Body of pancreas (tissue), 4 donors: Measurements from ENCODE around the gene SEMA4D. TPM values are rescaled to one million over a fixed set of nuclear protein-coding genes. Genes with fewer than 3 reads are reported as not detected.

Source experiments
- ATAC-seq: fragments of 150-250 bp; one replicate; pipeline ENCODE4 v1.9.1; 2016
- DNase-seq, 4 donors: peaks; one replicate each; pipeline ENCODE4 v3.0.0-alpha.2; 2019
- H3K27ac ChIP-seq, 4 donors: fragments of 200-600 bp; sonication (generic); 1 replicate in 3 of 4; 2 replicates in 1 of 4; pipeline versions ENCODE4 v1.5.1 to v1.6.1; 2016 to 2019; ENCODE audit warnings: mild to moderate bottlenecking in 1 of 4, mixed read lengths in 1 of 4, moderate library complexity in 1 of 4
- H3K27me3 ChIP-seq, 2 donors: fragments of 200-600 bp; sonication (generic); one replicate each; pipeline ENCODE4 v1.6.0; 2016; ENCODE audit warnings: mild to moderate bottlenecking in 1 of 2
- H3K36me3 ChIP-seq, 2 donors: fragments of 200-600 bp; sonication (generic); replicated peaks in 1 of 2; 2 replicates each; pipeline ENCODE4 v1.5.1; 2016; ENCODE audit warnings: low read depth in 2 of 2; ENCODE audit not compliant: insufficient read depth in 1 of 2
- H3K4me1 ChIP-seq: fragments of 200-600 bp; sonication (generic); one replicate; pipeline ENCODE4 v1.6.0; 2016
- H3K4me3 ChIP-seq, 2 donors: fragments of 200-600 bp; sonication (generic); 1 replicate in 1 of 2; 2 replicates in 1 of 2; pipeline ENCODE4 v1.5.1; 2016 to 2019
- H3K9me3 ChIP-seq, 3 donors: fragments of 200-600 bp; sonication (generic); 1 replicate in 2 of 3; 2 replicates in 1 of 3; pipeline ENCODE4 v1.5.1; 2016
- POLR2A ChIP-seq, 3 donors: fragments of 450-650 bp; IDR thresholded peaks; one replicate each; pipeline ENCODE4 v1.6.1; 2016; ENCODE audit warnings: antibody characterized with exemption in 3 of 3, mild to moderate bottlenecking in 2 of 3
- WGBS, 2 donors: methylation state at CpG; one replicate each; pipeline ENCODE4 v1.1.5; 2017; 5-methylcytosine and 5-hydroxymethylcytosine counted together
- intact Hi-C: fragments of 100-400 bp; cut with DNase I; formaldehyde crosslinking; loops from one replicate; pipeline ENCODE4 v1.15.1; 2023
- total RNA-seq, 2 donors: library from RNA; depleted of rRNA; stranded (reverse); fragments of >200 nt; gene quantifications; one replicate each; pipeline ENCODE4 v1.1.0, GENCODE V29; 2016
- TF ChIP-seq, protein P1 (sequence below), 7 experiments: fragments of 450-650 bp in 4 of 7; fragments of 200-600 bp in 3 of 7; sonication (generic) in 3 of 7; IDR thresholded peaks; one replicate each; pipeline ENCODE4 v1.5.1; 2016 to 2019; ENCODE audit warnings: antibody characterized with exemption in 7 of 7

SEMA4D gene
- total RNA-seq, 2 donors from 2014 or later = 15.6 to 18.1 TPM

DNA sequence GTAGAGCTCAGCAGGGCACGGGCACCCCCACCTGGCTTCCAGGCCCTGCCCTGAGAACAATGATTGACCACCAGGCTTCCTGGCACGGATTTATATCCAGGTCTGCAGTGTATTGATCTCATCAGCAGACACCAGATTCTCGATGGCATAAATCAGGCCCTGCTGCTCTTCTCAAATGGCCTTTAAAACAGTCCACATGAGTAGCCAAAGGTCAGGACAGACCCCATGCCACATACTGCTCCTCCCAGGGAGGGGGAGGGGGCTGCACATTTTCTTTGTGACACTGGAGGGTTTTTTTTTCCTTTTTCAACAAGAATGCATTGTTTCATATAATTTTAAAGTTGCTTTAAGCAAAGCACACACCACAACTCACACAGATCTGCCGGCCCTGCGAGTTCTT, 85.4 kb downstream of the SEMA4D start:
- no peaks in the 10 kb centered on the region for H3K4me1 ChIP-seq
- DNase-seq = no peak
- H3K36me3 ChIP-seq = no peaks in the 10 kb centered on the region
- no peaks in the 10 kb centered on the region for H3K9me3 ChIP-seq
- no peak overlapping the region for H3K27ac ChIP-seq
- ATAC-seq = no peak
- no peak overlapping the region for H3K4me3 ChIP-seq
- TF ChIP-seq, protein P1, sequence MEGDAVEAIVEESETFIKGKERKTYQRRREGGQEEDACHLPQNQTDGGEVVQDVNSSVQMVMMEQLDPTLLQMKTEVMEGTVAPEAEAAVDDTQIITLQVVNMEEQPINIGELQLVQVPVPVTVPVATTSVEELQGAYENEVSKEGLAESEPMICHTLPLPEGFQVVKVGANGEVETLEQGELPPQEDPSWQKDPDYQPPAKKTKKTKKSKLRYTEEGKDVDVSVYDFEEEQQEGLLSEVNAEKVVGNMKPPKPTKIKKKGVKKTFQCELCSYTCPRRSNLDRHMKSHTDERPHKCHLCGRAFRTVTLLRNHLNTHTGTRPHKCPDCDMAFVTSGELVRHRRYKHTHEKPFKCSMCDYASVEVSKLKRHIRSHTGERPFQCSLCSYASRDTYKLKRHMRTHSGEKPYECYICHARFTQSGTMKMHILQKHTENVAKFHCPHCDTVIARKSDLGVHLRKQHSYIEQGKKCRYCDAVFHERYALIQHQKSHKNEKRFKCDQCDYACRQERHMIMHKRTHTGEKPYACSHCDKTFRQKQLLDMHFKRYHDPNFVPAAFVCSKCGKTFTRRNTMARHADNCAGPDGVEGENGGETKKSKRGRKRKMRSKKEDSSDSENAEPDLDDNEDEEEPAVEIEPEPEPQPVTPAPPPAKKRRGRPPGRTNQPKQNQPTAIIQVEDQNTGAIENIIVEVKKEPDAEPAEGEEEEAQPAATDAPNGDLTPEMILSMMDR (IDR thresholded peaks at IDR 0.05) = no peak
- no peak for TF ChIP-seq POLR2A (IDR thresholded peaks at IDR 0.05)
- 70 to 88% methylated on average over 5 of the region's 5 CpGs for WGBS, 2 donors
- intact Hi-C loops = no loop called here
- no peaks in the 10 kb centered on the region for H3K27me3 ChIP-seq

DNA sequence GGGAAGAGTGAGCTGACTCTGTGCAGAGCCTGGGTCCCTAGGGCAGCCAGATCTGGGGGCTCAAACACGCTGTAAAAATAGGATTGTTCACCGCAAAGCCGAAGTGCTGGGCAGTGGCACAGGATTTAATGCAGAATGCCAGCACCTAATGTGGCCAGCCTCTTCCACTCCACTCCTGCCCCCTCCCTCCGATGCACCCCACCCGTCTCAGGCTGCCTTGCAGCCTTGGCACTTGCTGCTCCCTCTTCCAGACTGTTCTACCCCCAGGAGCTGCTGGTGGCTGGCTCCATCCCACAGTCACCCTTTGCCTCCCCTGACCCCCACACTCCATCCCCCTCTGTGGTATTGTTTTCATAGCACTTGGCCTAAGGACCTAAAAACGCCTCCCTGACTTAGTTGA, 86.2 kb downstream of the SEMA4D start:
- intact Hi-C loops = no loop called here
- TF ChIP-seq POLR2A (IDR thresholded peaks at IDR 0.05) = no peak
- TF ChIP-seq, protein P1 (IDR thresholded peaks at IDR 0.05) = no peak
- ATAC-seq = no peak

DNA sequence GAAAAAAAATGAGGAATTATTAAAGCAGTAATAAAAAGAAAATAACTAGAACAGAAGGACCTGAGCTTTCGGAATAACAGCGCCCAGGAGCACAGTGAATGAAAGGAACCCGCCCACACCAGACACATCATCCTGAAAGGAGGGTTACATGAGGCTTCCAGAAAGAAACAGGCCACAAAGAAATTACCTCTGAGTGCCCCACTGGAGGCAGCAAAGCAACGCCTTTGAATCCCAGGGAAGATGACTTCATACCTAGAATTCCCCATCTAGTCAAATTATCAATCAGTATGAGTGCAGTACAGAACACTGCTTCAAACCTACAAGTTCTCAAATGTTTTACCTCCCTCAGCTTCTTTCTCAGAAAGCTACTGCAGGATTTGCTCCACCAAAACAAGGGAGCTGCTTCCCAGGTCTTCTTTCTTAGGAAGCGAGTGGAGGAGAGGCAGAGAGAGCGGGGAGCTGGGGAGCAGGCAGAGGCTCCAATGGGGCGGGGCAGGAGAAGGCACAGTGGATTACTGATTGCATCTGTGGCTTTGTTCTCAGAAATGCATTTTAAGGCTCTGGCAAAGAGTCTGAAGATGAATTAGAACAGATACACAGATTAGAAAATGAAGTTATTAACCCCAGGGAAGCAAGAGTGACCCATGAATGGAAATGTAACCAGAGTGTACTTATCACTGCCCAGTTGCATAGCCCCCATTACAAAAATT, 87.1 kb downstream of the SEMA4D start:
- WGBS, 2 donors = 79% methylated on average over 7 of the region's 7 CpGs
- no peak overlapping the region for H3K4me3 ChIP-seq
- H3K27me3 ChIP-seq = no peaks in the 10 kb centered on the region
- intact Hi-C loops = no loop called here
- no peak for ATAC-seq
- no peak overlapping the region for H3K27ac ChIP-seq
- no peaks in the 10 kb centered on the region for H3K36me3 ChIP-seq
- TF ChIP-seq, protein P1 (IDR thresholded peaks at IDR 0.05) = no peak
- TF ChIP-seq POLR2A (IDR thresholded peaks at IDR 0.05) = no peak
- no peaks in the 10 kb centered on the region for H3K4me1 ChIP-seq
- DNase-seq = no peak
- H3K9me3 ChIP-seq = no peaks in the 10 kb centered on the region

More for the DNA sequence above, 86.2 kb downstream of the SEMA4D start:
- Histone ChIP-seq H3K36me3 (no peaks in the 10 kb centered on the region), H3K9me3 (no peaks in the 10 kb centered on the region), H3K27ac (no peak overlapping the region), H3K4me1 (no peaks in the 10 kb centered on the region), H3K4me3 (no peak overlapping the region), H3K27me3 (no peaks in the 10 kb centered on the region)
- no peak for DNase-seq
- 90 to 95% methylated on average over 6 of the region's 6 CpGs for WGBS, 2 donors

DNA sequence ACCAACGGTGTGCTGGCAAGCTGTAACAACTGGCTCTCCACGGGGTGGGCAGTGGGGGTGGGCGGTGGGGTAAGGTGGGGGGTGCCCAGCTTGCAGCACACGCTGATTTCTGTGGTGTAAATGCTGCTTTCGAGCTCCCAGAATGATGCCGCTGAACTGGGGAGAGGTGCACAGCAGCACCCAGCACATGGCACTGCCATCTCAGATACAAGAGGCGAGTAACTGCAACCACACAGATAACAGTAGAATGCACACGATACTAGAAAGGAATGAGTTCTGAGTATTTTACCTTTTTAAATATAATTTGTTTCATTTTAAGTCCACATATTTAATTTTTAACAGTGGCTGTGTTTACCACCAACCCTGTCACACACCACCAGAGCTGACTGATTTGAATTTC, 87.9 kb downstream of the SEMA4D start:
- no peak for ATAC-seq
- WGBS, 2 donors = 81 to 94% methylated on average over 7 to 8 of the region's 8 CpGs
- TF ChIP-seq, protein P1 (IDR thresholded peaks at IDR 0.05) = no peak
- TF ChIP-seq POLR2A (IDR thresholded peaks at IDR 0.05) = no peak

DNA sequence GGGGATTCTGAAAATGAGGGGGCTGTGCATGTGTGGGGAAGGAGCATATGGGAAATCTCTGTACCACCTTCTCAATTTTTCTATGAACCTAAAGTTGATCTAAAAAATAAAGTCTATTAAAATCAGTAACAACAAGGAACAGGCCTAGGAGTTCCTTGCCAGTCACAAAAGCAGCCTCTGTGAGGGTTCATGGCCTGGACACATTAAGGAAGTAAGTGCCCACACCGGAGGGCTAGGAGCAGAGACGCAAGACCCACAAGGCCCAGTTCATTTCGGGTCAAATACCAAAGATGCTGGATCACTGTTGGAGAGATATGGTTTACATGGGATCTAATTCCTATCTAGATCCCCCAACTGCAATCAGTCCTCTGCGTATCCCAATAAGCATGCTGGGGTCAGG, 88.4 kb downstream of the SEMA4D start:
- TF ChIP-seq, protein P1 (IDR thresholded peaks at IDR 0.05) = no peak
- TF ChIP-seq POLR2A (IDR thresholded peaks at IDR 0.05) = no peak

More for the DNA sequence above, 87.9 kb downstream of the SEMA4D start:
- H3K27me3 ChIP-seq = no peaks in the 10 kb centered on the region
- H3K27ac ChIP-seq = no peak overlapping the region
- intact Hi-C loops = no loop called here
- DNase-seq = no peak
- H3K9me3 ChIP-seq = no peaks in the 10 kb centered on the region
- no peaks in the 10 kb centered on the region for H3K36me3 ChIP-seq
- no peak overlapping the region for H3K4me3 ChIP-seq
- H3K4me1 ChIP-seq = no peaks in the 10 kb centered on the region

More for the DNA sequence above, 88.4 kb downstream of the SEMA4D start:
- intact Hi-C loops = no loop called here
- no peaks in the 10 kb centered on the region for H3K9me3 ChIP-seq
- DNase-seq (no peak), ATAC-seq (no peak)
- no peak overlapping the region for H3K27ac ChIP-seq
- no peaks in the 10 kb centered on the region for H3K36me3 ChIP-seq
- no peaks in the 10 kb centered on the region for H3K4me1 ChIP-seq
- WGBS, 2 donors = 78 to 94% methylated on average over 4 of the region's 4 CpGs
- no peaks in the 10 kb centered on the region for H3K27me3 ChIP-seq
- no peak overlapping the region for H3K4me3 ChIP-seq
